Stimulated activated CD4-positive, alpha-beta T cell treated with anti-CD3 and anti-CD28 coated beads, Interleukin-1b, Interleukin-23, amount 100 ng/mL, for 48 hours (primary cell): ENCODE data around the gene USP35.
A peak's percentile ranks its signal among the peaks of the same experiment; 100 is the strongest.
"Not testable (repeated sequence)": the region's sequence is repeated elsewhere in the genome, so short reads cannot be mapped to it uniquely, and the experiment has no call there.

Experiments used
- DNase-seq: peaks from one replicate; pipeline ENCODE4 v3.0.0-alpha.2; 2020

The USP35 gene

DNA sequence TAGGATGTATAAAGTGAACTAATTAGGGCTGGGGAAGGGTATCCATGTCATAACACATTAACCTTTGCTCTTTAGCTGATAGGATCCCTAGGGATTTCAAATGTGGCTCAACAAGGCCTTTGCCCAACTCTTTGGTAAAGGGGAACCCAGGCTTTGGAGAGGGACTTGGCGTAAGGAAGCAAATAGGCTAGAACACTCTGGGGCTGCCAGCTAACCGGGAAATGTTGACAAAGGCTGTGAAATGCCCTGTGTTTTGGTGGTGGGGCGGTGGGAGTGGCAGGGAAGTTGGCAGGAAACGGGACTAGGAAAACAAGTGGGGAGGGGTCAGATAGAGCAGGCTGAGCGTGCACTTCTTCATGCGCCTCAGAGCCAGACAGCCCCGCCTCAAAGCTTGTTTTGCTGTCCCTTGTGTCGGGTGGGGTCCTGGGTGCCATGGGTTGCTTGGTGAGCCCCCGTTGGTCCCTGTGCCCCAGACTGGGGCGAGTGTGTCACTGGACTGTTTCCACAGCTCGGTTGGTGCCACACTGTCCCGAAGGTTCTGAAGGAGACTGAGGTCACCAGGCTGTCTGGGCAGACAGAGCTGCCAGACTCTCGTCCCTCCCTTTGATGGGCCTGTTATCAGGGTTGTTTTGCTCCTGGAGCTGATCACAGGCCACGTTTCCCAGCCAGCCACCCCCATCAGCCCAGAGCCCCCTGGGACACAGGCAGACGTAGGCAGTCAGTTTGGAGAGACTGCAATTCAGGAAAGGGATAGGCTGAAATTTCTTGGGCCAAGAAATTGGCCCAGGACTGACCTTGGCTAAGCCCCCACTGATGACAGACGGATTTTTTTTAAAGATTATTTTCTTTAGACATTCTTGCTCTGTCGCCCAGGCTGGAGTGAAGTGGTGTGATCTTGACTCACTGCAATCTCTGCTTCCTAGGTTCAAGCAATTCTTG lies 19.9 kb upstream of the USP35 start:
- no peak for DNase-seq

DNA sequence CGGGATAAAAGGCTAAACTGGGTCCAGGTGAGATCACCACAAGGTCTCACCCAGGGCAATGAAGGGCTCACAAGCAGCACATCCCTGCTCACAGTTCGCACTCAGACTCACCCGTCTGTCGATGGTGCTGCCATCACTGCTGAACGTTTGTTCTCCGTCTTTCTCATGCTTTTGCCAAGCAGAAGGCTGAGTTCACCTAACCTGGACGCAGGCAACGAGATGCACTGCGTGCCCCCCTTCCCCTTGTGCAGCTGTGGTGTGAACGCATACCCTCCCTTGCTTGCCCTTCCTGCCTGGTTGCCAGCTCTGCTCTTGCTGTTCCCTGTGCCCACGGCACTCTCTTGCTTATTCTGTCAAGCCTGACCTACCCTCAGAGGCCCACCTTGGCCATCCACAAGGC lies 18.3 kb upstream of the USP35 start:
- DNase-seq = no peak

DNA sequence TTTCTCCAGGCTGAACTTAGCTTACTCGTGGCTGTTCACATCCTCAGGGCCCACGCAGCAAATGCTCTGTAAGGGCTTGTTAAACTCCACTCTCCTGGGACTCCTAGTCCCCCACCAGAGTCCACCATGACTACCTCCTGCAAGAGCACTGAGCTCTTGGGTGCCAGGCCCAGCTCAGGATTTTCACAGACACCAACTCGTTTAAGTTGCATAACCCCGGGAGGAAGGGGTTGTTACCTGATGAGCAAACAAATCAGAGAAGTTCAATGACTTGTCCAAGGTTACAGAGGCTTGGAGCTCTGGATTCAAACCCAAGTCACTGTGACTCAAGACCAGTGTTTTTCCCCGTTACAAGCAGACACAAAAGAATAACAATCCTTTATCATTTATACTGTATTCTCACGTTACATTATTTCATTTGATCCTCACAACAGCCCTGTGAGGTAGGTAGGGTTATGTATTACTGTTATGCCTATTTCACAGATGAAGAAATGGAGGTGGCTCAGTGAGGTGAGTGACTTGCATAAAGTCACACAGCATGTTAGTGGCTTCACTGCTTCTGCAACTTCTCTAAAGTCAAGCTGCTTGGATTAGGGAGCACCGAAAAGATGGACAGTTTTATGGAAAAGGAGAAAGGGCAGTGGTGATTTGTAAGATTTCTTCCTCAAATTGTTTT lies 17.7 kb upstream of the USP35 start:
- no peak for DNase-seq

DNA sequence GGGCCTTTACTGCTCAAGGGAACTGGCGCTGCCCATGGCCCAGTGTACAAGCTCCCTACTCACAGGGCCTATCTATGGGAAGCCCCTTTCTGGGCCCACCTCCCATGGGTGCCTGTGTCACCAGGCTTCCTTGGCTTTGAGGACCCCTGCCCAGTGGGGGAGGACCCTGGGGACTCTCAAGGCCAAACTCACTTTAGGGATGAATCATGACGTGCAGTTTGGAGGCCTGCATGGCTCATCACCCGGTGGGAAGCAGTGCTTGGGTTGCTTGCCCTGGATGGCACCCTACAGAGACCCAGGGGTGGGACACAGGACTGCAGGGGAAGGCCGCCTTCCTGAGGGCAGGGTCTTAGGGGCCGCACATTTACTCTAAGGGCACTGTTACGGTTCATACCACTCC lies 16.8 kb upstream of the USP35 start:
- no peak for DNase-seq

DNA sequence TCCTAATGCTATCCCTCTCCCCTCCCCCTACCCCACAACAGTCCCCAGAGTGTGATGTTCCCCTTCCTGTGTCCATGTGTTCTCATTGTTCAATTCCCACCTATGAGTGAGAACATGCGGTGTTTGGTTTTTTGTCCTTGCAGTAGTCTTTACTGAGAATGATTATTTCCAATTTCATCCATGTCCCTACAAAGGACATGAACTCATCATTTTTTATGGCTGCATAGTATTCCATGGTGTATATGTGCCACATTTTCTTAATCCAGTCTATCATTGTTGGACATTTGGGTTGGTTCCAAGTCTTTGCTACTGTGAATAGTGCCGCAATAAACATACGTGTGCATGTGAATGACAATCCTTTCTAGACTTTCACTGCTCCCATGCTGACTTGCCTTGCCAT lies 12.9 kb upstream of the USP35 start:
- DNase-seq = not testable (repeated sequence)

- DNase-seq = no peak
Observed at GRCh38 chr11:78176605-78177141, 12.0 kb upstream of the USP35 start.

GRCh38 chr11:78177216-78177615 lies 11.5 kb upstream of the USP35 start:
- no peak for DNase-seq

- no peak for DNase-seq
Observed at GRCh38 chr11:78179459-78180071, 9.2 kb upstream of the USP35 start.

GRCh38 chr11:78180751-78181150 lies 8.0 kb upstream of the USP35 start:
- DNase-seq = no peak

- DNase-seq = no peak
Observed at GRCh38 chr11:78181185-78181584, 7.5 kb upstream of the USP35 start.

GRCh38 chr11:78187366-78188285 lies 1.1 kb upstream of the USP35 start:
- DNase-seq = peak; percentile 88

DNA sequence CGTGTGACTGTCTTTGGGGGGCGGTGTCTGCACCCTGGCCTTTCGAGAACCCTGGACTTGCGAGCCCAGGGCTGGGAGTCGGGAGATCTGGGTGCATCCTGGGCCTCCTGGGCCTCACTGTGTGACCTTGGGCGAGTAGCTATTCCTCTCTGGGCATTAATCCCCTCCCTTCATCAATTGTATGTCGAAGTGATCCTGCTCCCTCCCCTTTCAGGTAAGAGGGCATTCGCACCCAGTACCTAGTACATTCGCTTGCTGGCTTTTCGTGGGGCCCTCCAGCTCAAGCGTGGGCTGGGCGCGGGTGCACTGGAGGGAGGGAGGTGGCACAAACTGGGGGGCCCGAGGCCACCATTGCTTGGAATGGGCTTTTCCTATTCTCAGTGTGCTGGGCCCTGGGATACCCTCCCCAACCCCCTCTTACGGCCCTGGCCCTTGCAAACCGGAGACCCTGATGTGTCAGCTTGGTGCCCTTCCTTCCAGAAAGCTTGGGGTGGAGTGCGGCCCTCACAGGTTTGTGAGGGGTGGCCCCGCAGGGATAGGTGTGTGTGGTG lies 530 bp downstream of the USP35 start:
- DNase-seq = no peak

DNA sequence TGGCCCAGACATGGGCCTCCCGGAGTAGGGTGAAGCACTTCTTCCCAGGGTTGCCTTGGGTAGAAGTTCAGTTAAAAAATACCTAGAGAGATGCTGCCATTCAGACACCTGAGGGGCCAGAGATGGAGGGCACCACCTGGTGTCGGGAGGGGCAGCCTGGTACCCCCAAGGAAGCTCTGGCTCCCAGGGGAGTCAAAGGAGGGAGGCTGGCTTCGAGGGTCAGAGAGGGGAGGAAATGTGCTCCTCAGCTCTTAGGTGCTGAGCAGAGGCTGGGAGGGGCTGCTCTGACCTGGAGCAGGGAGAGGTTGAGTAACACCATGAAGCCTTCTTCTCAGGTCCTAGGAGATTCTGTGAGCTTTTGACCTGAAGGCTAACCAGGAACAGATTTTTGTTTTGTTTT lies 1.1 kb downstream of the USP35 start:
- DNase-seq = no peak

GRCh38 chr11:78190374-78190773 lies 1.7 kb downstream of the USP35 start:
- DNase-seq = no peak

- DNase-seq = no peak
Observed at GRCh38 chr11:78190871-78191538, 2.3 kb downstream of the USP35 start.

DNA sequence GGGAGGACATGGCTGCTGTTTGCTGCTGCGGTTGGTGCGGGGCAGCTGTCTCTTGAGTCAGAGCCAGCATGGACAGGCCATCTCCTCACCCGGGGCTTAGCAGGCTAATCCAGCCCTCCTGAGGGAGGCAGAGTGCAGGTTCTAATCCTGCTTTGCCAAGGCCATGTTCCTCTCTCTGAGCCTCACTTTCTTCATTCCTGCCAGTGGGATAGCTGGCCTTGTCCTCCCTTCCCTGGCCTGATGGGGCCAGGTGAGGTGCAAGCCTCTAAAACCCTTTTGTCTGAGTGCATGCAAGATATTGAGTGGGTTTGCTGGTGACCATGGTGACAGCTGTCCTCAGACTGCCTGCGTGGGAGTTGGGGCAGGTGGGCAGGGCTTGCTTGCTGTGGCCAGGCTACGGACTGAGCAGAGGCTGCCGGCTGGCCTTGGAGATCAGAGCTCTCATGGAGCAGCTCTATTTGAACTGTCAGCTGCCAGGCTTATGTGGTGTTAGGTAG lies 3.6 kb downstream of the USP35 start:
- DNase-seq = no peak

DNA sequence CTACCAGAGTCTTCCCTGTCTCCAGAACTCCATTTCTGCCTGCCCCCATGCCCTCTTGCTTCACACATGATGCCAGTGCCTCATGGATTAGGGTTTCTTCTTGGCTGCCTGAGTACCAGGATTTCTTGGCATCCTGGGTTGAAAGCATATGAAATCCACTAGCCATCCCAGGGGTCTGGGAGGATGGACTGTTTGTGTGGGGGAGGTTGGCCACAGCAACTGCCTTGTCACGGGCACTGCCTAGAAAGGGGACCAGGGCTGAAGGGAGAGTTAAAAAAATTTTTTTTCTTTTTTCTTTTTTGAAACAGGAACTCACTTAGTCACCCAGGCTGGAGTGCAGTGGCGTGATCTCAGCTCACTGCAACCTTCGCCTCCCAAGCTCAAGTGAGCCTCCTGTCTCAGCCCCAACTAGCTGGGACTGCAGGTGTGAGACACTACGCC lies 4.2 kb downstream of the USP35 start:
- DNase-seq = peak; percentile 29

DNA sequence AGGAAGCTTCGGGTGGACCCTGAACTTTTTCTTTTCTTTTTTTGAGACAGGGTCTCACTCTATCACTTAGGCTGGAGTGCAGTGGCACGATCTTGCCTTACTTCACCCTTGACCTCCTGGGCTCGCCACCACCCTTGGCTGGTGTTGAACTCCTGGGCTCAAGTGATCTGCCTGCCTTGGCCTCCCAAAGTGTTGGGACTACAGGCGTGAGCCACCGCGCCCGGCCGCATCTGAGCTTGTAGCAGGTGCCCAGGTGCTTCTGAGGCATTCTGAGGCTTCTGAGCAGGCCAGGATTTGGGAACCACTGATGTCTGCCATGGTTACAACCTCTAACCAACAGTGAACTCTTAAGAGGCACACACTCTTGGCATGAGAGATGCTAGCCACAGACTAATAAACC lies 5.1 kb downstream of the USP35 start:
- no peak for DNase-seq

DNA sequence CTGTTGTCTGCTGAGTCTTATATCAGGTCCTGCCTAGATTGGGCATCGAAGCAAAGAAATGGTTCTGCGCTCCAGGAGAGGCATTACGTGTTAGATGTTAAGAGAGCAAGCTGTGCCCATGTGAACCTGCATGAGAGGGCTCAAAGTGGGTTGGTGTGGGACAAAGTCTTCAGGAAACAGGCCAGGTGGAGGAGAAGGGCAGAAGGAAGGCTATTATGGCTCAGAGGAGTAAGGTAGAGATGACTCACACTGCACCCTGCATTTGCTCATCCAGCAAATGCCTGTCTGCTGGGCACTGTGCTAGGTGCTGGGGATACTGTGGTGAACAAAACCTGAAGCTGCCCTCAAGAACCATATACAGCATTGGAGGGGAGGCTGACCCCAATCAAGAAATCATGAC lies 5.8 kb downstream of the USP35 start:
- no peak for DNase-seq

DNA sequence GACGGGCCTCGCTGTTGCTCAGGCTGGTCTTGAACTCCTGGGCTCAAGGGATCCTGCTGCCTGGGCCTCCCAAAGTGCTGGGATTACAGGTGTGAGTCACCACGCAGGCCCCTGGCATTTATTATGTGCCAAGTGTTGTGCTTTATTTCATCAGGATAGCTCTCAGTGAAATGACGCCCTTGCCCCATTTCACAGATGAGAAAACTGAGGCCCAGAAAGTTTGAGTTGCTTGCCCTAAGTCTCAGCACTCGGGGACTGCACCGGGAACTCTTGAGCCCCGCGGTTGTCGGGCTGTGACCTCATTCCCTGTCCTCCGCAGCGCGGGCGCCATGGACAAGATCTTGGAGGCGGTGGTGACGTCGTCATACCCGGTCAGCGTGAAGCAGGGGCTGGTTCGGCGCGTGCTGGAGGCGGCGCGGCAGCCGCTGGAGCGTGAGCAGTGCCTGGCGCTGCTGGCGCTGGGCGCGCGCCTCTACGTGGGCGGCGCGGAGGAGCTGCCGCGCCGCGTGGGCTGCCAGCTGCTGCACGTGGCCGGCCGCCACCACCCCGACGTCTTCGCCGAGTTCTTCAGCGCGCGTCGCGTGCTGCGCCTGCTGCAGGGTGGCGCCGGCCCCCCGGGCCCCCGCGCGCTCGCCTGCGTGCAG lies 7.3 kb downstream of the USP35 start:
- no peak for DNase-seq

DNA sequence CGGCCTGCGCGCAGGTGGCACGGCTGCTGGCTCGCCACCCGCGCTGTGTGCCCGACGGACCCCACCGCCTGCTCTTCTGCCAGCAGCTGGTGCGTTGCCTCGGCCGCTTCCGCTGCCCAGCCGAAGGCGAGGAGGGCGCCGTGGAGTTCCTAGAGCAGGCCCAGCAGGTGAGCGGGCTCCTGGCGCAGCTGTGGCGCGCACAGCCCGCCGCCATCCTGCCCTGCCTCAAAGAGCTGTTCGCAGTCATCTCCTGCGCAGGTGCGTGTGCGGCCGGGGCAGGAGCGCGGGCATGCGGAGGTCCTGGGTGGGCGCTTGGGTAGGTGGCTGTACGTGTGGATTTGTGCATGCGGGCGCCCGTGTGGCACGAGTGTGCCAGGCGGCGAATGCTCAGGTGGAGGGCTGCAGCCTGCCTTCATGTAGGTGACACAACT lies 8.0 kb downstream of the USP35 start:
- no peak for DNase-seq
